Naive thymus-derived CD4-positive, alpha-beta T cell (primary cell): Measurements from ENCODE around the gene UBE2E3. TPM values are rescaled to one million over a fixed set of nuclear protein-coding genes. Genes with fewer than 3 reads are reported as not detected.
"Not testable (repeated sequence)": the region's sequence is repeated elsewhere in the genome, so short reads cannot be mapped to it uniquely, and the experiment has no call there.

ENCODE experiments used
- ATAC-seq: fragments of 150-1000 bp; cut with Tn5 transposase; 2 replicates; pipeline ENCODE4 v1.10.0; 2021; ENCODE audit warnings: mild to moderate bottlenecking, moderate library complexity
- CTCF ChIA-PET: fragments of 350-600 bp; sonication (Branson Sonifier 250); formaldehyde crosslinking; loops from one replicate; lab custom pipeline; 2021; ENCODE audit warnings: antibody characterized with exemption; lab: Charles Lee
- POLR2A ChIA-PET: fragments of 350-600 bp; sonication (Branson Sonifier 250); formaldehyde crosslinking; loops from one replicate; lab custom pipeline; 2021; ENCODE audit warnings: antibody characterized with exemption, inconsistent platforms; lab: Charles Lee
- DNase-seq, 9 donors: peaks; one replicate each; pipeline versions ENCODE4 v3.0.0 to v3.0.0-alpha.2; 2020 to 2022; ENCODE audit warnings: mixed read lengths in 1 of 9
- H3K27ac ChIP-seq: one replicate; pipeline ENCODE4 v1.7.0; 2013; ENCODE audit warnings: mild to moderate bottlenecking, low read depth, low read length, moderate library complexity
- H3K27me3 ChIP-seq, 2 donors: one replicate each; pipeline ENCODE4 v1.7.0; 2013; ENCODE audit warnings: low read length in 2 of 2, mild to moderate bottlenecking in 2 of 2, moderate library complexity in 2 of 2; ENCODE audit not compliant: control insufficient read depth in 2 of 2, insufficient read depth in 2 of 2
- H3K36me3 ChIP-seq, 3 experiments: 1 replicate in 2 of 3; 2 replicates in 1 of 3; pipeline ENCODE4 v1.7.0; 2013; ENCODE audit warnings: low read length in 3 of 3, mild to moderate bottlenecking in 3 of 3, moderate library complexity in 1 of 3; ENCODE audit not compliant: insufficient read depth in 3 of 3, control insufficient read depth in 2 of 3
- H3K4me1 ChIP-seq, 2 donors: one replicate each; pipeline ENCODE4 v1.7.0; 2013; ENCODE audit warnings: low read length in 2 of 2, mild to moderate bottlenecking in 2 of 2, moderate library complexity in 1 of 2; ENCODE audit not compliant: control insufficient read depth in 2 of 2, insufficient read depth in 2 of 2
- H3K4me3 ChIP-seq: 2 replicates; pipeline ENCODE4 v1.7.0; 2013; ENCODE audit warnings: mild to moderate bottlenecking, low read length
- H3K9me3 ChIP-seq, 3 experiments: 1 replicate in 2 of 3; 2 replicates in 1 of 3; pipeline ENCODE4 v1.7.0; 2013; ENCODE audit warnings: low read length in 3 of 3; ENCODE audit not compliant: control insufficient read depth in 2 of 3
- H3K27ac Mint-ChIP-seq, 9 donors: one replicate each; pipeline ENCODE4 v1.8.0; 2020 to 2022; ENCODE audit warnings: mixed read lengths in 9 of 9, mild to moderate bottlenecking in 8 of 9, moderate library complexity in 5 of 9, inconsistent platforms in 2 of 9
- H3K27me3 Mint-ChIP-seq, 5 donors: one replicate each; pipeline ENCODE4 v1.8.0; 2021 to 2022; ENCODE audit warnings: mixed read lengths in 5 of 5, mild to moderate bottlenecking in 1 of 5
- H3K36me3 Mint-ChIP-seq, 5 donors: one replicate each; pipeline ENCODE4 v1.8.0; 2020 to 2022; ENCODE audit warnings: mixed read lengths in 5 of 5, mild to moderate bottlenecking in 3 of 5, inconsistent platforms in 1 of 5
- H3K4me1 Mint-ChIP-seq, 7 donors: one replicate each; pipeline ENCODE4 v1.8.0; 2020 to 2022; ENCODE audit warnings: mixed read lengths in 7 of 7, mild to moderate bottlenecking in 3 of 7, inconsistent platforms in 1 of 7
- H3K4me3 Mint-ChIP-seq, 10 donors: one replicate each; pipeline ENCODE4 v1.8.0; 2020 to 2022; ENCODE audit warnings: mild to moderate bottlenecking in 10 of 10, mixed read lengths in 10 of 10, moderate library complexity in 6 of 10, inconsistent platforms in 2 of 10
- H3K9me3 Mint-ChIP-seq, 11 donors: one replicate each; pipeline ENCODE4 v1.8.0; 2020 to 2022; ENCODE audit warnings: mixed read lengths in 11 of 11, mild to moderate bottlenecking in 4 of 11, inconsistent platforms in 1 of 11, moderate library complexity in 1 of 11
- intact Hi-C, 2 donors: fragments of 100-400 bp; cut with micrococcal nuclease; formaldehyde crosslinking; loops; one replicate each; pipeline ENCODE4 v1.15.1; 2023
- polyA plus RNA-seq, 2 donors: library from polyadenylated mRNA; unstranded; fragments of 300-500 nt; fragmentation: Illumina TruSeq; gene quantifications; one replicate each; pipeline ENCODE4 v1.2.3, GENCODE V29; 2021
- total RNA-seq, 6 experiments: library from RNA in 5 of 6; stranded (reverse) in 5 of 6; gene quantifications; 1 replicate in 5 of 6; 2 replicates in 1 of 6; pipeline ENCODE4 v1.2.3 and lab custom pipeline; 2021 to 2026

Gene UBE2E3
- total and polyA plus RNA-seq, 7 experiments from 2014 or later: 21.7 to 62.3 (median 27.0) TPM

GRCh38 chr2:181083140-181083539 is 102.7 kb downstream of the UBE2E3 start:
- intact Hi-C loops: no loop called here
- Mint-ChIP-seq H3K27me3 (peaks cover 0 to 19% (median 0%) of the 10 kb centered on the region in 5 donors), H3K4me3 (no peak overlapping the region), H3K4me1 (peaks cover 0 to 3% (median 0%) of the 10 kb centered on the region in 7 donors), H3K9me3 (no peaks in the 10 kb centered on the region), H3K36me3 (no peaks in the 10 kb centered on the region), H3K27ac (no peak overlapping the region)
- H3K27ac ChIP-seq: no peak overlapping the region
- H3K27me3 ChIP-seq: no peaks in the 10 kb centered on the region
- no peaks in the 10 kb centered on the region for H3K4me1 ChIP-seq
- no peaks in the 10 kb centered on the region for H3K36me3 ChIP-seq
- H3K9me3 ChIP-seq: no peaks in the 10 kb centered on the region
- ATAC-seq (no peak), DNase-seq (no peak)
- POLR2A ChIA-PET: interaction anchor here (1.2 kb wide), 1 partner anchor 383 kb away, joined by 3 read pairs; no protein-coding TSS in a partner anchor
- no peak overlapping the region for H3K4me3 ChIP-seq
- CTCF ChIA-PET: interaction anchor here (1.6 kb wide), 1 partner anchor 192 kb away, joined by 3 read pairs; no protein-coding TSS in a partner anchor

GRCh38 chr2:181085734-181086133 is 105.3 kb downstream of the UBE2E3 start:
- Mint-ChIP-seq H3K9me3 (peaks cover 0 to 6% (median 1%) of the 10 kb centered on the region in 11 donors), H3K27ac (no peak overlapping the region), H3K27me3 (peaks cover 0 to 18% (median 5%) of the 10 kb centered on the region in 5 donors), H3K4me3 (no peak overlapping the region), H3K4me1 (peaks cover 0 to 3% (median 0%) of the 10 kb centered on the region in 7 donors), H3K36me3 (peaks cover 0 to 5% (median 2%) of the 10 kb centered on the region in 5 donors)
- Histone ChIP-seq H3K36me3 (no peaks in the 10 kb centered on the region), H3K27me3 (no peaks in the 10 kb centered on the region), H3K4me3 (no peak overlapping the region), H3K9me3 (no peaks in the 10 kb centered on the region), H3K4me1 (no peaks in the 10 kb centered on the region), H3K27ac (no peak overlapping the region)
- intact Hi-C loops: no loop called here
- ChIA-PET POLR2A (no interaction called here), CTCF (no interaction called here)
- ATAC-seq: no peak
- DNase-seq: no peak

GRCh38 chr2:181091920-181092319 is 111.5 kb downstream of the UBE2E3 start:
- Mint-ChIP-seq H3K36me3 (peaks cover 0 to 24% (median 15%) of the 10 kb centered on the region in 5 donors), H3K9me3 (peaks cover 6 to 54% (median 28%) of the 10 kb centered on the region in 11 donors)
- H3K27ac ChIP-seq, intact Hi-C loops, H3K4me1 Mint-ChIP-seq, H3K27me3 ChIP-seq, H3K4me1 ChIP-seq, ATAC-seq, H3K4me3 Mint-ChIP-seq, DNase-seq, H3K4me3 ChIP-seq, H3K9me3 ChIP-seq, H3K27me3 Mint-ChIP-seq, H3K27ac Mint-ChIP-seq, H3K36me3 ChIP-seq, CTCF ChIA-PET: not testable (repeated sequence)
- POLR2A ChIA-PET: interaction anchor here (0.6 kb wide), 1 partner anchor 27 kb away, joined by 3 read pairs; no protein-coding TSS in a partner anchor

GRCh38 chr2:181095486-181095885 is 115.1 kb downstream of the UBE2E3 start:
- no peaks in the 10 kb centered on the region for H3K27me3 ChIP-seq
- Mint-ChIP-seq H3K36me3 (peaks cover 0 to 26% (median 12%) of the 10 kb centered on the region in 5 donors), H3K27me3 (peaks cover 0 to 6% (median 0%) of the 10 kb centered on the region in 5 donors), H3K4me3 (no peak overlapping the region), H3K9me3 (peaks cover 6 to 51% (median 26%) of the 10 kb centered on the region in 11 donors), H3K27ac (no peak overlapping the region), H3K4me1 (no peaks in the 10 kb centered on the region)
- H3K27ac ChIP-seq: no peak overlapping the region
- ChIA-PET CTCF (interaction anchor here (0.8 to 1.2 kb wide), 2 partner anchors 9 to 213 kb away, joined by 3 to 6 read pairs; no protein-coding TSS in a partner anchor), POLR2A (interaction anchor here (0.7 kb wide), 1 partner anchor 41 kb away, joined by 3 read pairs; no protein-coding TSS in a partner anchor)
- no peaks in the 10 kb centered on the region for H3K4me1 ChIP-seq
- H3K9me3 ChIP-seq: no peaks in the 10 kb centered on the region
- no peaks in the 10 kb centered on the region for H3K36me3 ChIP-seq
- H3K4me3 ChIP-seq: no peak overlapping the region
- DNase-seq (no peak), ATAC-seq (no peak)
- intact Hi-C loops: no loop called here

- Mint-ChIP-seq H3K36me3 (peaks cover 0 to 11% (median 0%) of the 10 kb centered on the region in 5 donors), H3K4me3 (no peak overlapping the region), H3K4me1 (peaks cover 11 to 38% (median 35%) of the 10 kb centered on the region in 7 donors), H3K27ac (no peak overlapping the region), H3K27me3 (peaks cover 0 to 4% (median 4%) of the 10 kb centered on the region in 5 donors), H3K9me3 (no peaks in the 10 kb centered on the region)
- ChIA-PET CTCF (interaction anchor here (0.7 to 4.7 kb wide), 16 partner anchors 9 to 612 kb away, joined by 3 to 43 read pairs (median 12); partner anchors contain the start of gene ITGA4), POLR2A (interaction anchor here (0.5 to 2.1 kb wide), 5 partner anchors 136 to 362 kb away, joined by 3 to 8 read pairs (median 5); no protein-coding TSS in a partner anchor)
- no peaks in the 10 kb centered on the region for H3K9me3 ChIP-seq
- ATAC-seq (no peak), DNase-seq (no peak)
- H3K27ac ChIP-seq: no peak overlapping the region
- no peaks in the 10 kb centered on the region for H3K36me3 ChIP-seq
- intact Hi-C loops: loop anchor here (1.0 to 5.0 kb wide), 20 partner anchors 12 to 801 kb away; partner anchors contain the start of gene ITGA4 (in 2 of the 2)
- no peaks in the 10 kb centered on the region for H3K27me3 ChIP-seq
- peaks cover 30 to 34% of the 10 kb centered on the region in 2 donors for H3K4me1 ChIP-seq
- H3K4me3 ChIP-seq: no peak overlapping the region
These were observed 123.3 kb downstream of the UBE2E3 start for GRCh38 chr2:181103659-181104058.

- peak in 7 of 9 donors; percentile 14 to 66 (median 54) for DNase-seq
These were observed 124.2 kb downstream of the UBE2E3 start for GRCh38 chr2:181104512-181105115.

More at GRCh38 chr2:181104512-181105115, 124.2 kb downstream of the UBE2E3 start:
- no peaks in the 10 kb centered on the region for H3K9me3 ChIP-seq
- ChIA-PET CTCF (interaction anchor here (0.6 to 4.7 kb wide), 32 partner anchors 8 to 981 kb away, joined by 3 to 43 read pairs (median 6); partner anchors contain the start of gene ITGA4), POLR2A (interaction anchor here (0.8 to 2.1 kb wide), 19 partner anchors 19 to 369 kb away, joined by 3 to 13 read pairs (median 3); partner anchors contain the start of gene ITGA4)
- peaks cover 30 to 34% of the 10 kb centered on the region in 2 donors for H3K4me1 ChIP-seq
- peaks cover 11 to 48% (median 37%) of the 10 kb centered on the region in 7 donors for H3K4me1 Mint-ChIP-seq
- no peaks in the 10 kb centered on the region for H3K27me3 ChIP-seq
- ATAC-seq: peak; percentile 64
- intact Hi-C loops: loop anchor here (1.0 to 5.0 kb wide), 20 partner anchors 11 to 800 kb away; partner anchors contain the start of gene ITGA4 (in 2 of the 2)
- peak overlapping the region in 7 of 9 donors; percentile 4 to 35 (median 27) for H3K27ac Mint-ChIP-seq
- peaks cover 0 to 4% (median 3%) of the 10 kb centered on the region in 5 donors for H3K27me3 Mint-ChIP-seq
- H3K9me3 Mint-ChIP-seq: peaks cover 0 to 2% (median 0%) of the 10 kb centered on the region in 11 donors
- peak overlapping the region in 7 of 10 donors; percentile 0 to 27 (median 11) for H3K4me3 Mint-ChIP-seq
- peaks cover 0 to 20% (median 0%) of the 10 kb centered on the region in 5 donors for H3K36me3 Mint-ChIP-seq
- H3K4me3 ChIP-seq: no peak overlapping the region
- no peaks in the 10 kb centered on the region for H3K36me3 ChIP-seq
- no peak overlapping the region for H3K27ac ChIP-seq
